ENCODE data around the gene USP44.

The USP44 gene

DNA sequence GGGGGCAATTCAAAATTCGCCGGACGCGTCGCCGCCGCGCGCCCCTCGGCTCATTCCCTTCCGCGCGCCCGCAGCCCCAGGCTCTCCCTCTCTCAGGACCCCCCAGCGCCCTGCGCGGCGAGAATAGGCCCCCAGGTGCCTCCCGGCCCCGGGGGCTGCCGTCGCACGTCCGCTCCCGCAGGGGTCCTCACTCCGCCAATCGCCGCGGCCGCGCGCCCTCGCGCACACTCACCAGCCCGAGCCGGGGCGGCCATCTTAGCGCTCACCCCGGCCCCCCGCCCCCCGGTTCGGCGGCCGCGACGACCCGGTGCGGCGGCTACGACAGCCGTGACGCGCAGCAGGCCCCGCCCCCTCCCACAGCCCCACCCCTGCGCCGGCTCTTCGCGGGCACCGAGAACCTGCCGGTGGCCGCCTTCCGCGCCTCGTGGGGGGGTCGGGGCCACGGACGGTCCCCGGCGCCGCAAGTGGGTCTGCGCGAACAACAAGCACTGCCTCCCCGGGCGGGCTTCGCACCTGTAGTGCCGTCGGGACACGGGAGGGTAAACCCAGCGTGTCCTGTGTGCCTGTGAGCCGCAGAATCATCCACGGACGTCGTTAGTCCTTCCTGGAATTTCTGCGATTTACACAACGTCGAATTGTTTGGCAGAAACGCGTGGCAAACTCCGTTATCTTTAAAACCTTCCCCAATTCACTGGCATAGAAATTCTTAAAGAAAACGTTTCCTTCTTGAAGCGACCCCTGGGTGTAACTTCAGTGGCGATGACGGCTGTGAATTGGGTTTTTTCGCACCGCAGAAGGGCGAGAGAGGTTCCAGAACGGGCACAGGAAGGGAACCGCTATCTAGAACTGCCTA is 2.5 kb downstream of the USP44 start:
- in situ Hi-C loops (cut with MboI; ENCODE audit: low sequenced_read_pairs) = no loop called here

DNA sequence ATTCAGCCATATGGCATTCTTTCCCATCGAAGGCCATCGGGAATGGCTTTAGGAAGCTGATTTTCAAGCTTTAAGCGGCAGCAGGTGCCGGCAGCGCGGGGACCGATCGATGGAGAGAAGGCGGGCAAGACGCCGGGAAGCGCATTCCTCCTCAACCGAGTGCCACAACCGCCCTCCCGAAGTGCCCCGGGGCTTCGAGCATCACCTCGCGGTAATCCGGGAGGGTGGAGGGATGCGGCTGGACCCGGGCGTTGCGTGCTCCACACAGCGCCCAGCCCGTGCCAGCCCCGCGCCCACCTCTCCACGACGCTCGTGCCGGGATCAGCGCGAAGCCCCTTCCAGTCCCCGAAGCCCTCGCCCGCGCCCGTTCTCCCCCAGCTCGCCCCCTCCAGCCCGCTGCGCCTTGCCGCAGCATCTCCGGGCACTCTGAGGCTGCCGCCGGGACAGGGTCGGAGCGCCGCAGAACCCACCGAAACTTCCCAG is 3.2 kb downstream of the USP44 start:
- in situ Hi-C loops (cut with MboI; ENCODE audit: low sequenced_read_pairs) = no loop called here

DNA sequence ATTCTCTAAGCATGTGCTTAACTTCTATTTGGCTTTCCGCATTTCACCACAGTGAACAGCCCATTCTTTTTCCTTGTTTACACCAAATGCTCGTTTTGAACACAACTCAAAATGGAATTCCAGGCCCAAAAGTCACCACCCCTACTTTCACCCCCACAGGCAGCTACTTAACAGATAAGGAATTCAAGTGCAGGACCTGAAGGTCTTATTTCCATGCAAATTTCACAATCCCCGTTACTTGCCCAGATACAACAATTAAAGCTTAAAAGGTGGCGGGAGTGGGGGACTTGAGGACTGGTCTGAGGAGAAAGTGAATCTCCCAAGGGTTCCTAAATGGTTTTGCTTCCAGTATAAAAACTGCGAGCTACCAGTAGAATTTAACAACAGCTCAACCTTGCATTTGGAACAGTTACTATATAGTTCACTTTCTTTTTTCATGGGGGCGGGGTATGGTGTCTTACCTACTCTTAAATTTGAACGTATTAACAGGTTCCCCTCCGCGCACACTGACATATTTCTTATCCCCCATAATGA is 3.7 kb downstream of the USP44 start:
- in situ Hi-C loops (cut with MboI; ENCODE audit: low sequenced_read_pairs) = no loop called here

DNA sequence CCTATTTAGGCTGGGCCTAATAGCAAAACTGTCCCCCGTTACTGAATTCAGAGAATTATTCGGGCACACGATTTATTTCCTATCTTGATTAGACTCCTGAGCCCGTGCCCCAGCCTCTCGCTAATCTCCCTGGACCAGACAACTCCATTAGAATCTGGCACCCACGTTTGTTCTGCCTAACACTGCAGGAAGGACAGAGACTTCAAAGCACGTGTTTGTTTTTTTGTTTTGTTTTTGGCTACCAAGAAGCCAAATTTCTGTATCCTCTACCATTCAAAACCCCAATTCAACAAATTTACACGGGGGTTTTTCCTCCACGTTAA is 4.8 kb downstream of the USP44 start:
- in situ Hi-C loops (cut with MboI; ENCODE audit: low sequenced_read_pairs) = no loop called here

DNA sequence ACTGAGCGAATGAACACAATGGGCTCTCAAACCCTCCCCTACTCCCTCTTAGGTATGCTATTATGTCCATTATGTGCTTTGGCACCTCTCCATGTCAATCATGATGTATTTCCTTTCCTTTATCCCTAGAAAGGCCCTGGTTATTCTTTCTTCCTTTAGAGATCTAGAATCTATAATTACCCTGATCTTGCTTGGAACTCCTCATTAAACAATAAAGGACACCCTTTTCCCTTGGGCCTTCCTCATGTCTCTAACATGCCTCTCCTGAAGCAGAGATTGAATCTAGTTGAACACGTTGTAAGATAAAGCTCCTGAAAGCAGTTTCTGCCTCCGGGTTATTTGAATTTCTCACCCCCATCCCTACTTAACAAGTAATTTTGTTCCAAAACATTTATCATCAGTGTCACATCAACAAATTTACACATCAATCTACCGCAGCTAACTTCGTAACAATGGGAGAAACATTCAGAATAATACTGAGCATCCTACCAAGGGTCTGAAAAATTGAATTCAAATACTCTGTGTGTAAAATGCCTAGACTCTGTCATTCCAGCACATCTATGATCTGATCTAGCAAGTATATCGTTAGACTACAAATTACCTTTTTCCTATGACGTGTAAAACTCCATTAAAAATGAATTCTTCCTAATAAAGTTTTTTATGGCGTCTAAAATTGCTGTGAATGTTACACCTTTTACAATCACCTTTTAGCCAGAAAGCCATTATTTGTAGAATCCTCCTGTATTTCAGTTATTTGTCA is 5.4 kb downstream of the USP44 start:
- in situ Hi-C loops (cut with MboI; ENCODE audit: low sequenced_read_pairs) = no loop called here

DNA sequence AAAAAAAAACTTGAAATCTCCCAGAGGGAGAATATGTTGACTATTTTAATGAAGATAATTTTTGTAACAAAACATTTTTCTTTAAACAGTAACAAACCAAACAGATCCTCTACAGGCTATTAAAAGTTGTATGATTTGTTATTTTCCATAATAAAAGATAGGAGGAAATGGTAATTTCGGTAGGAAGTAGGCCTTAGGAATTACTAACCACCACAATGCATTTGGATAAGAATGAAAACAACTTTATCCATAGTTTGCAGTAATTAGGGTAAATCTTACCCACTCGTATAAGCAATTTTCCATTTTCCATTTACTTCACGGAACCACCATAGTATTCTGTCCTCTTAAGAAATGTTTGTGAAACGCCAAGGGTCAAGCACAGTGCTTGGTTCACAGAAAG is 6.0 kb downstream of the USP44 start:
- in situ Hi-C loops (cut with MboI; ENCODE audit: low sequenced_read_pairs) = no loop called here

DNA sequence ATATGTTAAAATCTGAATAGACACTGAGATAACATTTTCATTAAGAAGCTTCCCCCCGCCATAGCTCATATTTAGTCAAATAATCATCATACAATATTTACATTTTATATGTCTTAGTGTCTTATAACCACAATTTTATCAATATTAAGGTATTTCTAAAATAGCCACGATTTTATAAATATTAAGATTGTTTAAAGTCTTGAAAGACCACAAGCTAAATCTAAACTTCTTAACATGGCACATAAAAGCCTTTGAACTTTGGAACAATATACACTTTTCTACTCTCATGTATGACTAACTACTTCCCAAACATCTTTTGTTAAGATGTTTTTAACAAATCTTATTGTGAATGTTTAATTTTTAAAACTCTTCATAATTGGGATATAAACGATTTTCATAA is 6.5 kb downstream of the USP44 start:
- in situ Hi-C loops (cut with MboI; ENCODE audit: low sequenced_read_pairs) = no loop called here

DNA sequence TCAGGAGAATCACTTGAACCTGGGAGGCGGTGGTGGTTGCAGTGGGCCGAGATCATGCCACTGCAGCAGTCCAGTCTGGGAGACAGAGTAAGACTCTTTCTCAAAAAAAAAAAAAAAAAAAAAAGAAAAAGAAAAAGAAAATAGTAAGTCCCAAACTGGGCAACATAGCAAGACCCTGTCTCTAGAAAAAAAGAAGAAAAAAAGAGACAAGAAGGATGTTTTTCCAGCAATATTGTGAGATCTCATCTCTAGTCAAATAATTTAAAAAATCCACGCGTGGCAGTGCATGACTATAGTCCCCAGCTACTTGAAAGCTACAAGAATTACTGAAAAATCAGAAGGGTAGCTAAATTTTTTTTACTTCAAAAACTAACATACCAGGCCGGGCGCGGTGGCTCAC is 8.0 kb downstream of the USP44 start:
- in situ Hi-C loops (cut with MboI; ENCODE audit: low sequenced_read_pairs) = no loop called here

DNA sequence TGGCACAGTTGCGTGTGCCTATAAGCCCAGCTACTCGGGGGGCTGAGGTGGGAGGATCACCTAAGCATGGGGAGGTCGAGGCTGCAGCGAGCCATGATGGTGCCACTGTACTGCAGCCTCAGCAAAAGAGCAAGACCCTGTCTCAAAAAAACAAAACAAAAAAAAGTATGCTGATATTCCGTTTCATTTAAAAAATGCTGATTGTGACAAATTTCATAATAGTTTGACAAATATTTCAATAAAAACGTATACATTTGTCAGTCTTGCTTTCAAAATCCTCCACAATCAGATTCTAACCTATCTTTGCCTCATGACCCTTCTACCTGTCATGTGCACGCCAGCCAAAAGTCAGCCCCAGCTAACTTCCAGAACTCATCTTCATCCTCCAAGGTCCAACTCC is 9.8 kb downstream of the USP44 start:
- in situ Hi-C loops (cut with MboI; ENCODE audit: low sequenced_read_pairs) = no loop called here

DNA sequence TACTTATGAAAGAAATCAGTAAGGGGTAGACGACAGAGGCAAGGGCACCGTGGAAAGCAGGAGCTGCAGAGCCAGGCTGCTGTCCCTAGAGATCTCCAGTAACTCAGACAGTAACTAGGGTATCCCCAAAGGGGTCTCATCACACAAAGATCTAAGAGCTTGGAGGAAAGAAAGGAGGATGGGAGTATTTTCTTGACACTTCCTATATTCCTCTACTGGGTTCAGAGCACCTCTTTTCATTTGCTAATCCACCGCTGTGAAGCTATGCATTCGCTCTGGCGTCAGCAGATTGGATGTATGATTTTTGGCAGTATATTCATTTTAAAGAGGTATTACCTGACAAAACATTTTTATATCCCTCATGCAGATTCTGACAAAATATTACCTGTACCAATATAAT is 12.6 kb downstream of the USP44 start:
- in situ Hi-C loops (cut with MboI; ENCODE audit: low sequenced_read_pairs) = no loop called here

DNA sequence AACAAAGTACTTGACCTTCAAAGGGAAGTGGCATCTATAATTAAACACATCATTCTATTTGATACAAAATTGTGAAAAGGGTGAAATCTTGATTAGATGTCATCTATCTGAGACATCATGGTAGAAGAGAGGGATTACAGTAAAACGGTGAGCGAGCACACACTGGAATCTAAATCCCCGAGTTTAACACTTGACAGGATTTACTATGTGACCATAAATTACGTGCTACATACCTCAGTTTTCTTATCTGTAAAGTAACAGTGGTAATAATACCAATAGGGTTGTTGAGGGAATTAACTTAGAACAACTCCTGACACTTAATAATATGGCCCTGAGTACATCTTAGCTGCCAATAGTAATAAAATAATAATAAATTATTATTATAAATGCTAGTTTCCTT is 13.3 kb downstream of the USP44 start:
- in situ Hi-C loops (cut with MboI; ENCODE audit: low sequenced_read_pairs) = no loop called here

DNA sequence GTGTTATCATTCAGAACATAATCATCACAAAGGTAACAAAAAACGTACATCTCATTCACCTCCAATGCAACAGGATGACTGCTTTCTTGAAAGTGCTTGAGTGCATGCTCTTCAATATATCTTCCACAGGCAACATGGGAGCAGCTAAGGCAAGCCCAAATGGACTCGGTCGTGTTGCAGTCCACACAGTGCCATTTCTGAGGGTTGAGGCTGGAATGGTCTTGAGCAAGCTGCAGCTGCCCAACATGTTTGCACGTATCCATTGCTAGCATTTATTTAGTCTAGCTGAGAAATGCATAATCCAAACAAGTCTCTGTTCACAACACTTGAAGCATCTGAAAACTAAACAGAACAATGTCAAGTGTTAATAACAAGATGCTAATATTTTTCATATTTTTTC is 17.3 kb downstream of the USP44 start:
- in situ Hi-C loops (cut with MboI; ENCODE audit: low sequenced_read_pairs) = no loop called here

DNA sequence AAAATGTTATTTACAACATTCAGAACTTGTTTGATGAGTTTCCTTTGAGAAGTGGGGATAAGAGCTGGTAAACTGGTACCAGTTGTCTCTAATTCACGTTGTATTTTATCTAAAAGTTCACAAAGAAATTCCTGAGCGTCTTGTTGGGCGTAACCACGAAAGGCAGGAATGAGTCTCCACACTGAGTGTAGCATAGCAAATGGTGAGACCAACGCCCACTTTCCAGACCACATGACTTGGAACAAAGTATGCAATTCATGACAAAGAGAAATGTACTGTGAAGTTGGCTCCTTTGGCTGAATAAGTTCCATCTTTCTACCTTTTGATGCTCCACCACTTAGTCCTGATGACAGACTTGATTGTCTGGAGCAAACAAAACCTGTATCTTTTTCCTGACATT is 18.4 kb downstream of the USP44 start:
- in situ Hi-C loops (cut with MboI; ENCODE audit: low sequenced_read_pairs) = no loop called here

DNA sequence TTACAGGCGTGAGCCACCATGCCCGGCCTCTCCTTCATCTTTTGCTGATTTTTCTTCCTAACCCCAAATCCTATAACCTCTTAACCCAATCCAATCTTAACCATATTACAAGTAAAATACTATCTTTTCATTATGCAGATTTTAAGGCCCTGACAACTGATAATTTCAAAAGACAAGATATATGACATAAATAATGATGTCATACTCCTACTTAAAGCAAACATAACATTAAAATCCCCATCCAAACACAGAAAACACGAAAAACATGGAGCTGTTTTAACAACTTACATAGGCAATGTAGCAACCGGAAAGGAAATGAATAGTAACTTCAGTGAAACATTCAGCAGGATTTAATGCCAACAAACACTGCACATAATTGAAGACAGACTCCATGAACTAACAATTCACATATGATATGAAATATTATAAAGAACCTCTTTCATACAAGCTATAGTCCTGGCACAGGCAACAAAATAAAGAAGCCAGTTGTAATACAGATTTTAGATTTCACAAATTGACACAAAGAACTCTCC is 21.5 kb downstream of the USP44 start:
- in situ Hi-C loops (cut with MboI; ENCODE audit: low sequenced_read_pairs) = no loop called here

DNA sequence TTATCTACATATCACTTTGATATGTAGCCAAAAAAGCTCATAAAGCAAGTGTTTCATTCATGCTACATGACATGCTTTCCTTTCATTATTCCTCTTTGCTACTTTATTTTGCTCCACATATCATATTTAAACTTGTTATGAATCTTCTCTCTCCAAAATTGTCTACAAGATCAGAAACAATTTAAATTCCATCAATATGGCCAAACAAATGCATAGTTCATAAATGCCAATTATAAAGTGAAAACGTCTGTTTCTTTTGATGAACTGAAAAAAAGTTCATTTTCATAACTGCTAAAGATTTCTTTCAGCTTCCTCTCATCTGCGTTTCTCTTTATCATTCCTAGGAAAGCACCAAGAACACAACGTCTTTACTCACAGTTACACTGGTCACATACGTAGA is 22.8 kb downstream of the USP44 start:
- in situ Hi-C loops (cut with MboI; ENCODE audit: low sequenced_read_pairs) = no loop called here

DNA sequence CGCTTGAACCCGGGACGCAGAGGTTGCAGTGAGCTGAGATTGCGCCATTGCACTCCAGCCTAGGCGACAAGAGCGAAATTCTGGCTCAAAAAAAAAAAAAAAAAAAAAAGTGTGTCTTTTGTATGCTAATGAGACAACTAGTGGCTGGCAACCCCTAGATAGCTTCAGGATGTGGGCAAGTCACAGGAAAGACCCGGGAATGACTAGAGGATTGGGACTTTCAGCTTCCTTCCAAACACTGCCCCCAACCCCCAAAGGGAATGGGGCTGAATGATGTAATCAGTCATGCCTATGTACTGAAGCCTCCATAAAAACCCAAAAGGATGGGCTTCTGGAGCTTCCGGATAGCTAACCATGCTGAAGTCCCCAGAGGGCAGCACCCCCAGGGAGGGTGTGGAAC is 28.6 kb downstream of the USP44 start:
- in situ Hi-C loops (cut with MboI; ENCODE audit: low sequenced_read_pairs) = no loop called here

DNA sequence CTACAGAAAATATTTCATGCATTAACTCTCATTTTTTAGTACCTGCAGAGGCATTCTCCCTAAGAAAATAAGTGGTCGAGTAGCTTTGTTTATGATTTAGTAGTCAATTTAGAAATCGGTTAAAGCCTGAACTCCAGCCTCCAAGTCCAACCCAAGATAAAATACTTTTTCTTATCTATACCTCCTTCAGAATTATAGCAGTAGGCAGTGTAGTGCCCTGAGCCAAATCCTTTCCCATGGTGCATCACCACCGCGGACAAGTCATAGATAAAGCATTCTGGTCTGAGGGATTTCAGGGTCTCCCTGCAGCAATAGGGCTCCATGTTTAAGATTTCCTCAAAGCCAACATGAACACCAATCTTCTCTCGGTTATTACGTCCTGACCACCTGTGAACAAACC is 30.5 kb downstream of the USP44 start:
- in situ Hi-C loops (cut with MboI; ENCODE audit: low sequenced_read_pairs) = no loop called here

DNA sequence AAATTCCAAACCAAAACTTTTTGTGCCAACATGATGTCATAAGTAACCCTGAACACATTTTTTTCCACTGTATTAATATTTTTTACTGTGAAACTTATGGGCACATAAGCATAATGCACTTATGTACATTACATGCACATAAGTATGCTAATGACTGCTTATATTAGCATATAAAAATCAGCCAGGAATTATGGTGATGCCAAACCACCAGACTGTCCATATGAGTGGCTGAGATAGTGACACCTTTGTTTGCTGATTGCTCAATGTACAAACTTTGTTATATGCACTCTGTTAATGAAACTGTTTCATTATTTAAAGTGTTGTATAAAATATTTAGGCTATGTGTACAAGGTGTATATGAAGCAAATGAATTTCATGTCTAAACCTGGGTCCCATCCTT is 32.3 kb downstream of the USP44 start:
- in situ Hi-C loops (cut with MboI; ENCODE audit: low sequenced_read_pairs) = no loop called here

DNA sequence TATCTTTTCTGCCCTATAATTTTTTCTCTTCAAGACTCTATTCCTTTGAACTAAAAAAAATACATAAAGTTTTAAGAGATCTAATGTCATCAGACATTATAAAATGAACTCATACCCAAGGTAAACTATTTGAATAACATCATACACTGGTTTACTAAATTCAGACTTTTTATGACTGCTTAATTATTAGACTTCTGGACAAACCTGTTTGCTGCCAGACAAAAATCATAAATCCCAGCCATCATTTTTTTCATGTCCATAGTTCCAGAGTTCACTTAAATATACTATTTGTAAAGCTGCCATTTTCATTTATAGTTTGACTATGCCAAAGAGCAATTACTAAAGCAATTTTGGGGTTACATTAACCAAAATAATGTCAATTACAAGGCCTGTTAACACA is 34.0 kb downstream of the USP44 start:
- in situ Hi-C loops (cut with MboI; ENCODE audit: low sequenced_read_pairs) = no loop called here

DNA sequence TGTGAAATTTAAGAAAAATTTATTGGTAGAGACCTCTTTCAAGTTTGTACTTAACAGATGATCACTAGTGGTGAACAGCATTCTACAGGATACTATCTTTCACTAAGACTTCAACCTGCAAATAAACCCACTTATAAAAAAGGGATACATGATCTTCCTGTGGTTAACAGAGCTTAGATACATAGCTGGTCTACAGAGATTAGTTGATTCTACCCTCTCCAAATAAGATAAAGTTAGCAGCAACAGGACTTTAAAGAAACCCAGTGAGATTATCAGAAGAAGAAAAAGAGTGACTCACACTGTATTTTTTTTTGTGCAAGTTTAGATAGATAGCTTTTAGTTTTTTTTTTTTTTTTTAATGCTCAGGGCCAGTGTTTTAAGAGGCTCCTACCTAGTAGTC is 34.5 kb downstream of the USP44 start:
- in situ Hi-C loops (cut with MboI; ENCODE audit: low sequenced_read_pairs) = no loop called here

DNA sequence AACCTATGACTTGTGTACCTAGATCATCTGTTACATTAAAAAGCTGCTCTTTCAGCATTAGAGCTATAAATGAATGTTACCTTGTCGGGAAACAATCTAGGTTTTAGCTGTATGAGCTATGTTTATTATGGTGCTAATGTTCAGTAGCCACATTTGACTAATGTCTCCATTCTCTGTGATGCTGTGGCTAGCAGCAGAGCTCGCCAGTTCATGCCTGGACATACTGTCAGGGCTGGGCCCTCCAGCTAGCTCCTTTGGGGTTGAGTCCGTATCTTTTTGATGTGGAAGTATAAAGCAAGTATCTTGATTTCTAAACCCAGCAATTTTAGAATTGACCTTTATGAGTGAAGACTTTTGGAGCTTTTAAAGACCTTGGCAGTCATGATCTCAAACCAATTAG is 36.1 kb downstream of the USP44 start:
- in situ Hi-C loops (cut with MboI; ENCODE audit: low sequenced_read_pairs) = no loop called here

DNA sequence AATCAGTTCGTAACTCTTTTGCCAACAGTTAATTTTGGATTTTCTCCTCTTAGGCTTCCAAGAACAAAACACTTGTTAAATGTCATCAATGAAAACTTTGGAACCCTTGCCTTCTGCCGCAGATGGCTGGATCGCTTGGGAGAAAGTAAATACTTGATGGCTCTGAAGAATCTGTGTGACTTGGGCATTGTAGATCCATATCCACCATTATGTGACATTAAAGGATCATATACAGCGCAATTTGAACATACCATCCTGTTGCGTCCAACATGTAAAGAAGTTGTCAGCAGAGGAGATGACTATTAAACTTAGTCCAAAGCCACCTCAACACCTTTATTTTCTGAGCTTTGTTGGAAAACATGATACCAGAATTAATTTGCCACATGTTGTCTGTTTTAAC is 37.7 kb downstream of the USP44 start:
- in situ Hi-C loops (cut with MboI; ENCODE audit: low sequenced_read_pairs) = no loop called here
